ENCODE measurements around the gene RASSF4.

RASSF4 gene

GRCh38 chr10:44982114-44982460 is 22.5 kb downstream of the RASSF4 start:
- no peak overlapping the region for H3K9ac ChIP-seq (ENCODE audit: low read depth, low read length)
- peaks cover 38% of the 10 kb centered on the region; the same call in 1 of the 2 replicates for H3K4me1 ChIP-seq (ENCODE audit: insufficient read depth, low read length)
- H3K36me3 ChIP-seq (ENCODE audit: insufficient read depth, low read depth, low read length) = no peaks in the 10 kb centered on the region
- no peak overlapping the region for H3K27ac ChIP-seq (ENCODE audit: low read length)
- H3K9me3 ChIP-seq (ENCODE audit: insufficient read depth, low read depth, low read length) = no peaks in the 10 kb centered on the region
- H3K4me3 ChIP-seq (ENCODE audit: low read length) = no peak overlapping the region
- peaks cover 8% of the 10 kb centered on the region; the same call in 1 of the 2 replicates for H3K27me3 ChIP-seq (ENCODE audit: insufficient read depth, low read length)

- Histone ChIP-seq H3K36me3 (ENCODE audit: insufficient read depth, low read depth, low read length) (no peaks in the 10 kb centered on the region), H3K9ac (ENCODE audit: low read depth, low read length) (no peak overlapping the region), H3K4me1 (ENCODE audit: insufficient read depth, low read length) (peaks cover 38% of the 10 kb centered on the region; the same call in 1 of the 2 replicates), H3K9me3 (ENCODE audit: insufficient read depth, low read depth, low read length) (no peaks in the 10 kb centered on the region), H3K27ac (ENCODE audit: low read length) (no peak overlapping the region), H3K27me3 (ENCODE audit: insufficient read depth, low read length) (peaks cover 8% of the 10 kb centered on the region; the same call in 1 of the 2 replicates), H3K4me3 (ENCODE audit: low read length) (no peak overlapping the region)
These were observed 22.9 kb downstream of the RASSF4 start for GRCh38 chr10:44982496-44982895.

- Histone ChIP-seq H3K9me3 (ENCODE audit: insufficient read depth, low read depth, low read length) (no peaks in the 10 kb centered on the region), H3K9ac (ENCODE audit: low read depth, low read length) (no peak overlapping the region), H3K27ac (ENCODE audit: low read length) (no peak overlapping the region), H3K27me3 (ENCODE audit: insufficient read depth, low read length) (peaks cover 8% of the 10 kb centered on the region; the same call in 1 of the 2 replicates), H3K4me1 (ENCODE audit: insufficient read depth, low read length) (peaks cover 38% of the 10 kb centered on the region; the same call in 1 of the 2 replicates), H3K36me3 (ENCODE audit: insufficient read depth, low read depth, low read length) (no peaks in the 10 kb centered on the region), H3K4me3 (ENCODE audit: low read length) (no peak overlapping the region)
These were observed 23.7 kb downstream of the RASSF4 start for GRCh38 chr10:44983066-44983894.

DNA sequence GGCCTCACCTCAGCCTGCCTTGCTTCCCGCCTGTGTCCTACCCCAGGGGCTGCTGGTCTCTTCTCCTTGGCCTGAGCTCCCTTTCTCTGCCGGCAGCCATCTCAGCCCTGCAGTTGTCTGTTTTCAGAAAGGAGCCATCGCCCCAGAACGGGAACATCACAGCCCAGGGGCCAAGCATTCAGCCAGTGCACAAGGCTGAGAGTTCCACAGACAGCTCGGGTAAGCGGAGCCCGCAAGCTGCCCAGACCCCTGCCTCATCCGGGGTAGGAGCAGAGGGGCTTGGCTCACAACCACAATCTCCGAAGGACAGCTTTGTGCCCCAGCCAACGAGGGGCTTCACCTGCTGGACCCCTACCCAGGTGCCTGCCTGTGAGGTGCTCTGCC is 24.3 kb downstream of the RASSF4 start:
- Histone ChIP-seq H3K9ac (ENCODE audit: low read depth, low read length) (no peak overlapping the region), H3K4me1 (ENCODE audit: insufficient read depth, low read length) (peaks cover 34% of the 10 kb centered on the region; the same call in 1 of the 2 replicates), H3K27me3 (ENCODE audit: insufficient read depth, low read length) (peaks cover 12% of the 10 kb centered on the region; the same call in 1 of the 2 replicates), H3K27ac (ENCODE audit: low read length) (no peak overlapping the region), H3K9me3 (ENCODE audit: insufficient read depth, low read depth, low read length) (no peaks in the 10 kb centered on the region), H3K4me3 (ENCODE audit: low read length) (no peak overlapping the region), H3K36me3 (ENCODE audit: insufficient read depth, low read depth, low read length) (no peaks in the 10 kb centered on the region)

- Histone ChIP-seq H3K9ac (ENCODE audit: low read depth, low read length) (no peak overlapping the region), H3K9me3 (ENCODE audit: insufficient read depth, low read depth, low read length) (no peaks in the 10 kb centered on the region), H3K36me3 (ENCODE audit: insufficient read depth, low read depth, low read length) (no peaks in the 10 kb centered on the region), H3K4me3 (ENCODE audit: low read length) (no peak overlapping the region), H3K27ac (ENCODE audit: low read length) (no peak overlapping the region), H3K4me1 (ENCODE audit: insufficient read depth, low read length) (peaks cover 31% of the 10 kb centered on the region; the same call in 1 of the 2 replicates), H3K27me3 (ENCODE audit: insufficient read depth, low read length) (peaks cover 20% of the 10 kb centered on the region; the same call in 1 of the 2 replicates)
These were observed 25.1 kb downstream of the RASSF4 start for GRCh38 chr10:44984671-44985101.

- Histone ChIP-seq H3K9ac (ENCODE audit: low read depth, low read length) (no peak overlapping the region), H3K36me3 (ENCODE audit: insufficient read depth, low read depth, low read length) (no peaks in the 10 kb centered on the region), H3K9me3 (ENCODE audit: insufficient read depth, low read depth, low read length) (no peaks in the 10 kb centered on the region), H3K27me3 (ENCODE audit: insufficient read depth, low read length) (peaks cover 20% of the 10 kb centered on the region; the same call in 1 of the 2 replicates), H3K4me1 (ENCODE audit: insufficient read depth, low read length) (peaks cover 31% of the 10 kb centered on the region; the same call in 1 of the 2 replicates), H3K27ac (ENCODE audit: low read length) (no peak overlapping the region), H3K4me3 (ENCODE audit: low read length) (no peak overlapping the region)
These were observed 25.6 kb downstream of the RASSF4 start for GRCh38 chr10:44985175-44985681.

DNA sequence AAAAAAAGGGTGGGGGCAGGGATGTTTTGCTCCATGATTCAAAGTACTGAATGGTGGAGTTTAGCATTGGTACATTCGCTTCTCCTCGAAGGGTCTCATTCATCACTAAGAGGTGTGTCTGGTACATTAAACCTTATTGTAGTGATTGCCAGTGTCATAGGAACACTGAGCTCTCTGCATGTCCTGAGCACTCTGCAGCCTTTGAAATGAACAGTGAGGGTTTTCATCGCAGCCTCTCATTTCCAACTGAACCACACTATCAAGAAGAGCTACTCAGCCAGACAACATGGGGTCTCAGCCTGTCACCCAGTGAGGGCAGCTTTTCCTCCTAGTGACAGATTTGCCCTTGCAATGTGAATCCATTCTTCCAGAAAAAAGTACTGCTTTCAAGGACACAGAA is 26.6 kb downstream of the RASSF4 start:
- Histone ChIP-seq H3K9ac (ENCODE audit: low read depth, low read length) (no peak overlapping the region), H3K36me3 (ENCODE audit: insufficient read depth, low read depth, low read length) (no peaks in the 10 kb centered on the region), H3K27me3 (ENCODE audit: insufficient read depth, low read length) (peaks cover 13% of the 10 kb centered on the region; the same call in 1 of the 2 replicates), H3K9me3 (ENCODE audit: insufficient read depth, low read depth, low read length) (no peaks in the 10 kb centered on the region), H3K4me1 (ENCODE audit: insufficient read depth, low read length) (peaks cover 30% of the 10 kb centered on the region; the same call in 1 of the 2 replicates), H3K27ac (ENCODE audit: low read length) (no peak overlapping the region), H3K4me3 (ENCODE audit: low read length) (no peak overlapping the region)

DNA sequence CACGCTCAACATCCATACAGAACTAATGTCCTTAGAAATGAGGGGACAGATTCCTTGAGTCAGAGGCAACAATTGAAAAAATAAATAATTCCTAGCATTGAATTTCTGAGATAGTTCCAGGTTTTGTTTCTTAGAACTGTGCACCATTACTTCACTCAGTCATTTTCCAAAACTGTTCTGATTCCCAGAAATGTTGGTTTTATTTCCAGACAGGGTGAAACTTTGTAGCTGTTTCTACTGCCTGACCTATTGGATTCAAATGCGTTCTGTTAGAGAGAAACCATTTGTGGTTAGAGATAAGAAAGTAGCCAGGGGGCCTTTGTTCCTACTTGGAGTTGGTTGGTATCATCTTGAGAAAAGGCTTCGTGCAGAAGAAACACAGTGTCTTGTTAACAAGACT is 27.1 kb downstream of the RASSF4 start:
- peaks cover 13% of the 10 kb centered on the region; the same call in 1 of the 2 replicates for H3K27me3 ChIP-seq (ENCODE audit: insufficient read depth, low read length)
- H3K36me3 ChIP-seq (ENCODE audit: insufficient read depth, low read depth, low read length) = no peaks in the 10 kb centered on the region
- no peaks in the 10 kb centered on the region for H3K9me3 ChIP-seq (ENCODE audit: insufficient read depth, low read depth, low read length)
- peaks cover 35% of the 10 kb centered on the region; the same call in 1 of the 2 replicates for H3K4me1 ChIP-seq (ENCODE audit: insufficient read depth, low read length)
- no peak overlapping the region for H3K4me3 ChIP-seq (ENCODE audit: low read length)
- no peak overlapping the region for H3K9ac ChIP-seq (ENCODE audit: low read depth, low read length)
- H3K27ac ChIP-seq (ENCODE audit: low read length) = no peak overlapping the region

GRCh38 chr10:44988957-44989585 is 29.5 kb downstream of the RASSF4 start:
- Histone ChIP-seq H3K9ac (ENCODE audit: low read depth, low read length) (no peak overlapping the region), H3K4me3 (ENCODE audit: low read length) (no peak overlapping the region), H3K9me3 (ENCODE audit: insufficient read depth, low read depth, low read length) (no peaks in the 10 kb centered on the region), H3K27me3 (ENCODE audit: insufficient read depth, low read length) (peaks cover 13% of the 10 kb centered on the region; the same call in 1 of the 2 replicates), H3K4me1 (ENCODE audit: insufficient read depth, low read length) (peaks cover 35% of the 10 kb centered on the region), H3K27ac (ENCODE audit: low read length) (no peak overlapping the region), H3K36me3 (ENCODE audit: insufficient read depth, low read depth, low read length) (no peaks in the 10 kb centered on the region)

- Histone ChIP-seq H3K27ac (ENCODE audit: low read length) (no peak overlapping the region), H3K27me3 (ENCODE audit: insufficient read depth, low read length) (peaks cover 13% of the 10 kb centered on the region; the same call in 1 of the 2 replicates), H3K9me3 (ENCODE audit: insufficient read depth, low read depth, low read length) (no peaks in the 10 kb centered on the region), H3K4me1 (ENCODE audit: insufficient read depth, low read length) (peaks cover 39% of the 10 kb centered on the region), H3K36me3 (ENCODE audit: insufficient read depth, low read depth, low read length) (no peaks in the 10 kb centered on the region), H3K9ac (ENCODE audit: low read depth, low read length) (no peak overlapping the region), H3K4me3 (ENCODE audit: low read length) (peak overlapping the region; percentile 27; the same call in 1 of the 2 replicates)
These were observed 30.1 kb downstream of the RASSF4 start for GRCh38 chr10:44989597-44990301.

- Histone ChIP-seq H3K9ac (ENCODE audit: low read depth, low read length) (no peak overlapping the region), H3K9me3 (ENCODE audit: insufficient read depth, low read depth, low read length) (no peaks in the 10 kb centered on the region), H3K27me3 (ENCODE audit: insufficient read depth, low read length) (peaks cover 13% of the 10 kb centered on the region; the same call in 1 of the 2 replicates), H3K36me3 (ENCODE audit: insufficient read depth, low read depth, low read length) (no peaks in the 10 kb centered on the region), H3K4me3 (ENCODE audit: low read length) (peak overlapping the region; percentile 27; the same call in 1 of the 2 replicates), H3K4me1 (ENCODE audit: insufficient read depth, low read length) (peaks cover 38% of the 10 kb centered on the region), H3K27ac (ENCODE audit: low read length) (no peak overlapping the region)
These were observed 30.7 kb downstream of the RASSF4 start for GRCh38 chr10:44990302-44990655.
